ENCODE measurements around the gene TRIP13. TPM values are rescaled to one million over a fixed set of nuclear protein-coding genes. Genes with fewer than 3 reads are reported as not detected.

TRIP13 gene
- total RNA-seq, 1 experiment from 2014 or later, result 42.6 TPM

GRCh38 chr5:862367-863243 is 30.1 kb upstream of the TRIP13 start:
- Histone ChIP-seq H3K4me1 (ENCODE audit: insufficient read depth, low read length) (no peaks in the 10 kb centered on the region), H2AK5ac (ENCODE audit: insufficient read length, low read length) (no peak overlapping the region), H2BK12ac (ENCODE audit: insufficient read length, low read depth, low read length) (no peak overlapping the region), H3K56ac (ENCODE audit: insufficient read length, low read depth, low read length) (no peak overlapping the region), H3K4ac (ENCODE audit: low read depth, low read length) (no peak overlapping the region), H3K27ac (ENCODE audit: insufficient read length, low read depth, low read length) (no peak overlapping the region), H4K8ac (replicated peaks; ENCODE audit: insufficient read length, low read depth, low read length) (no peak overlapping the region), H3K9me3 (ENCODE audit: control insufficient read depth, low read depth, low read length) (no peaks in the 10 kb centered on the region), H2BK20ac (ENCODE audit: low read depth, low read length, poor library complexity, severe bottlenecking) (no peak overlapping the region), H3T11ph (ENCODE audit: low read length) (no peak overlapping the region), H3K27me3 (ENCODE audit: insufficient read depth, low read length) (no peaks in the 10 kb centered on the region), H3K79me2 (ENCODE audit: insufficient read depth, low read length) (no peaks in the 10 kb centered on the region), H3K23ac (ENCODE audit: insufficient read length, low read depth, low read length) (no peak overlapping the region), H2BK15ac (ENCODE audit: low read depth, low read length) (no peak overlapping the region), H4K20me1 (ENCODE audit: control insufficient read depth, insufficient read depth, insufficient read length) (peaks cover 2% of the 10 kb centered on the region), H2AFZ (ENCODE audit: low read length) (no peak overlapping the region), H3K14ac (ENCODE audit: insufficient read depth, low read length) (no peak overlapping the region; the same call in 1 of the 2 replicates), H3K18ac (ENCODE audit: insufficient read length, low read depth, low read length) (no peak overlapping the region), H2BK5ac (ENCODE audit: insufficient read length, low read length) (no peak overlapping the region), H3K23me2 (ENCODE audit: insufficient read length, low read depth, low read length, poor library complexity, severe bottlenecking) (no peaks in the 10 kb centered on the region), H4K5ac (ENCODE audit: insufficient read length, low read depth, low read length) (no peak overlapping the region), H4K91ac (ENCODE audit: insufficient read length, low read depth, low read length) (no peak overlapping the region), H3K9ac (ENCODE audit: extremely low read depth, insufficient read length, low read length) (no peak overlapping the region), H2BK120ac (ENCODE audit: low read depth, low read length, poor library complexity, severe bottlenecking) (no peak overlapping the region), H3K4me2 (ENCODE audit: insufficient read depth, insufficient read length, low read length) (no peak overlapping the region), H3K79me1 (ENCODE audit: insufficient read depth, low read depth, low read length, poor library complexity, severe bottlenecking) (no peaks in the 10 kb centered on the region)
- H3K9me3 Mint-ChIP-seq, result no peaks in the 10 kb centered on the region
- TF ChIP-seq CTCF (conservative IDR thresholded peaks at IDR 0.05), result no peak
- no CpG with 5 or more reads among the region's 25 CpGs for WGBS (ENCODE audit: extremely low coverage, insufficient read length, low lambda C conversion rate)
- peaks cover 25 to 70% (median 30%) of the 10 kb centered on the region in 3 experiments for H3K36me3 Mint-ChIP-seq (ENCODE audit: insufficient read depth in 1 of 3, low read depth in 3 of 3)
- DNase-seq, result no peak
- H3K4me3 Mint-ChIP-seq, result no peak overlapping the region
- no peaks in the 10 kb centered on the region; the same call in 1 of the 2 replicates for H3K27me3 Mint-ChIP-seq (ENCODE audit: low read depth)
- H3K4me1 Mint-ChIP-seq, result peaks cover 0 to 5% of the 10 kb centered on the region in 2 experiments; a peak in 3 of 4 replicates
- no peak overlapping the region for H3K27ac Mint-ChIP-seq

All from H9 (cell line).